Sigmoid colon (tissue), 4 donors: ENCODE measurements around the gene ZMYM3.

ENCODE experiments used
- EP300 ChIP-seq, 4 donors: sonication (generic); formaldehyde crosslinking; IDR thresholded peaks; one replicate each; pipeline ENCODE4 v1.6.1; 2017; ENCODE audit warnings: antibody characterized with exemption in 4 of 4
- POLR2A ChIP-seq, 2 donors: fragments of 450-650 bp; IDR thresholded peaks; one replicate each; pipeline ENCODE4 v1.6.1; 2016; ENCODE audit warnings: antibody characterized with exemption in 2 of 2, mild to moderate bottlenecking in 2 of 2, moderate library complexity in 2 of 2
- POLR2AphosphoS5 ChIP-seq, 4 donors: sonication (generic); formaldehyde crosslinking; IDR thresholded peaks; one replicate each; pipeline ENCODE4 v1.6.1; 2017; ENCODE audit warnings: antibody characterized with exemption in 4 of 4
- TF ChIP-seq, protein P1 (sequence below), 4 experiments: fragments of 450-650 bp in 3 of 4; fragments of 200-600 bp in 1 of 4; IDR thresholded peaks; one replicate each; pipeline ENCODE4 v1.5.1; 2016 to 2019; ENCODE audit warnings: antibody characterized with exemption in 4 of 4, mild to moderate bottlenecking in 3 of 4, moderate library complexity in 2 of 4

DNA sequence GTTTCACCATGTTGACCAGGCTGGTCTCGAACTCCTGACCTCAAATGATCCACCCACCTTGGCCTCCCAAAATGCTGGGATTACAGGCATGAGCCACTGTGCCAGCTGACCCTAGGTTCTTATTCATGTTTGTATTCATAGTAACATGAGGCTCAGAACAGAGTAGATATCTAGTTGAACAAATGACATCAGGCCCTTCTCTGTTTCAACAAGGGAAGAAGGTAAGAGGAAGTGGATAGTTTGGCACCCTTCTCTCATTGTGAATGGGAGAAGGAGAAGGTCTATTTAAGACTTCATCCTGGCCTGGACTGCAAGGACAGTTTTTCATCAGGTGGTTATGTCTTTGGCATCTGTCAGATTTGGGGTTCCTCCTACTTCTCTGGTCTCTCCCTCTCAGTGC, 17.1 kb downstream of the ZMYM3 start:
- TF ChIP-seq, protein P1, sequence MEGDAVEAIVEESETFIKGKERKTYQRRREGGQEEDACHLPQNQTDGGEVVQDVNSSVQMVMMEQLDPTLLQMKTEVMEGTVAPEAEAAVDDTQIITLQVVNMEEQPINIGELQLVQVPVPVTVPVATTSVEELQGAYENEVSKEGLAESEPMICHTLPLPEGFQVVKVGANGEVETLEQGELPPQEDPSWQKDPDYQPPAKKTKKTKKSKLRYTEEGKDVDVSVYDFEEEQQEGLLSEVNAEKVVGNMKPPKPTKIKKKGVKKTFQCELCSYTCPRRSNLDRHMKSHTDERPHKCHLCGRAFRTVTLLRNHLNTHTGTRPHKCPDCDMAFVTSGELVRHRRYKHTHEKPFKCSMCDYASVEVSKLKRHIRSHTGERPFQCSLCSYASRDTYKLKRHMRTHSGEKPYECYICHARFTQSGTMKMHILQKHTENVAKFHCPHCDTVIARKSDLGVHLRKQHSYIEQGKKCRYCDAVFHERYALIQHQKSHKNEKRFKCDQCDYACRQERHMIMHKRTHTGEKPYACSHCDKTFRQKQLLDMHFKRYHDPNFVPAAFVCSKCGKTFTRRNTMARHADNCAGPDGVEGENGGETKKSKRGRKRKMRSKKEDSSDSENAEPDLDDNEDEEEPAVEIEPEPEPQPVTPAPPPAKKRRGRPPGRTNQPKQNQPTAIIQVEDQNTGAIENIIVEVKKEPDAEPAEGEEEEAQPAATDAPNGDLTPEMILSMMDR (IDR thresholded peaks at IDR 0.05): no peak
- TF ChIP-seq POLR2A (IDR thresholded peaks at IDR 0.05): no peak
- TF ChIP-seq EP300 (IDR thresholded peaks at IDR 0.05): no peak
- TF ChIP-seq POLR2AphosphoS5 (IDR thresholded peaks at IDR 0.05): no peak
